Psoas muscle (tissue), 8 donors: Measurements from ENCODE around the gene VIL1. TPM values are rescaled to one million over a fixed set of nuclear protein-coding genes. Genes with fewer than 3 reads are reported as not detected.

Experiments used
- ATAC-seq, 4 donors: fragments of 200-7000 bp; cut with Tn5 transposase; one replicate each; pipeline ENCODE4 v1.9.1; 2020; ENCODE audit warnings: moderate library complexity in 3 of 4, mild to moderate bottlenecking in 2 of 4
- DNase-seq, 2 donors: peaks; one replicate each; pipeline ENCODE4 v3.0.0-alpha.2; 2020
- H3K27ac ChIP-seq: fragments of 200-600 bp; one replicate; pipeline ENCODE4 v1.8.0; 2022
- H3K27me3 ChIP-seq, 3 donors: fragments of 200-600 bp in 1 of 3; one replicate each; pipeline versions ENCODE4 v1.6.1 to v1.8.0; 2013 to 2022; ENCODE audit warnings: low read length in 2 of 3, mild to moderate bottlenecking in 2 of 3, moderate library complexity in 1 of 3; ENCODE audit not compliant: insufficient read depth in 3 of 3
- H3K36me3 ChIP-seq, 2 donors: fragments of 200-600 bp in 1 of 2; one replicate each; pipeline versions ENCODE4 v1.6.1 to v1.8.0; 2013 to 2022; ENCODE audit warnings: low read depth in 1 of 2, mild to moderate bottlenecking in 1 of 2, moderate library complexity in 1 of 2; ENCODE audit not compliant: insufficient read depth in 1 of 2
- H3K4me1 ChIP-seq: fragments of 200-600 bp; one replicate; pipeline ENCODE4 v1.8.0; 2022
- H3K4me3 ChIP-seq: fragments of 200-600 bp; one replicate; pipeline ENCODE4 v1.8.0; 2022; ENCODE audit warnings: mild to moderate bottlenecking
- H3K9me3 ChIP-seq: fragments of 200-600 bp; one replicate; pipeline ENCODE4 v1.8.0; 2022
- CTCF ChIP-seq: fragments of 200-600 bp; IDR thresholded peaks from one replicate; pipeline ENCODE4 v1.8.0; 2022; ENCODE audit warnings: antibody characterized with exemption
- WGBS, 3 donors: extraction: QIAGEN DNeasy Blood & Tissue Kit; methylation state at CpG; one replicate each; pipeline versions ENCODE4 v1.1.6 to v1.1.7; 2013; 5-methylcytosine and 5-hydroxymethylcytosine counted together
- intact Hi-C, 2 donors: fragments of 100-400 bp; cut with DNase I; formaldehyde crosslinking; loops; one replicate each; pipeline versions ENCODE4 v1.11.0 to v1.14.2; 2022
- polyA plus RNA-seq, 3 donors: library from polyadenylated mRNA; stranded (reverse); fragments of 200-250 nt; gene quantifications; one replicate each; pipeline ENCODE4 v1.2.3, GENCODE V29; 2013
- total RNA-seq, 4 donors: library from RNA; stranded (reverse); fragmentation: NEBNext Ultra II Directional in 2 of 4; extraction: Animal tissue kit (Norgen Biotek cat#: 25700) in 2 of 4; gene quantifications; one replicate each; pipeline versions ENCODE4 v1.2.1 to v1.2.4, GENCODE V29; 2021 to 2023
- donor health status: healthy with polysubstance abuse.
- donor health status: DM: no; HTN: no; CAD: no; lungs with moderate emphysema.
- donor health status: Bipolar disorder and iron deficiency.
- donor health status: healthy.
- donor health status: DM: yes; HTN: yes; CAD: no.
- donor health status: DM: no; HTN: no; CAD: no.
- donor health status: DM: no; HTN: no; CAD: no.
- donor health status: DM: yes; HTN: yes; CAD: no.

The VIL1 gene
- total and polyA plus RNA-seq, 7 donors, result 0.08 to 0.10 (median 0.10) TPM; not detected in 4

- H3K27ac ChIP-seq, result no peak overlapping the region
- no peaks in the 10 kb centered on the region for H3K4me1 ChIP-seq
- ATAC-seq, result no peak
- H3K4me3 ChIP-seq, result no peak overlapping the region
- 95 to 97% (median 96%) methylated on average over 10 of the region's 10 CpGs for WGBS, 3 donors
- no peaks in the 10 kb centered on the region for H3K9me3 ChIP-seq
- H3K36me3 ChIP-seq, result peaks cover 0 to 40% of the 10 kb centered on the region in 2 donors
- intact Hi-C loops, result no loop called here
- TF ChIP-seq CTCF, result no peak
- no peaks in the 10 kb centered on the region for H3K27me3 ChIP-seq
- no peak for DNase-seq
Observed at GRCh38 chr2:218500501-218501060, 81.7 kb downstream of the VIL1 start.

- no peaks in the 10 kb centered on the region for H3K27me3 ChIP-seq
- no peak for DNase-seq
- H3K36me3 ChIP-seq, result peaks cover 0 to 33% of the 10 kb centered on the region in 2 donors
- peak overlapping the region; percentile 21 for H3K27ac ChIP-seq
- intact Hi-C loops, result no loop called here
- no peak for TF ChIP-seq CTCF
- no peaks in the 10 kb centered on the region for H3K9me3 ChIP-seq
- ATAC-seq, result no peak
- H3K4me1 ChIP-seq, result no peaks in the 10 kb centered on the region
- WGBS, 3 donors, result 61 to 64% (median 63%) methylated on average over 2 of the region's 2 CpGs
- no peak overlapping the region for H3K4me3 ChIP-seq
Observed at GRCh38 chr2:218501665-218502064, 82.7 kb downstream of the VIL1 start.

Other genes with a start within 250 kb of the VIL1 start
- gene ARPC2, start 201.9 kb upstream of the VIL1 start, total RNA-seq, result 100 to 1,000 TPM; 150 to 218 (median 188) TPM
- 100 to 1,000 TPM; 170 to 274 (median 244) TPM for gene ARPC2, start 201.9 kb upstream of the VIL1 start, polyA plus RNA-seq
- under 1 TPM; 0.24 to 0.74 (median 0.24) TPM for gene GPBAR1, start 158.1 kb upstream of the VIL1 start, total RNA-seq
- under 1 TPM; 0.45 to 0.59 (median 0.56) TPM for gene GPBAR1, start 158.1 kb upstream of the VIL1 start, polyA plus RNA-seq
- gene AAMP, start 149.0 kb upstream of the VIL1 start, total RNA-seq, result 10 to 100 TPM; 52.7 to 70.6 (median 62.5) TPM
- 100 to 1,000 TPM in 2 of 3 donors, 10 to 100 TPM in 1; 73.8 to 120 (median 115) TPM for gene AAMP, start 149.0 kb upstream of the VIL1 start, polyA plus RNA-seq
- gene PNKD, start 148.6 kb upstream of the VIL1 start, total RNA-seq, result 10 to 100 TPM; 31.5 to 54.5 (median 41.0) TPM
- 10 to 100 TPM; 55.6 to 86.9 (median 68.1) TPM for gene PNKD, start 148.6 kb upstream of the VIL1 start, polyA plus RNA-seq
- gene TMBIM1, start 126.6 kb upstream of the VIL1 start, total RNA-seq, result 100 to 1,000 TPM; 152 to 197 (median 157) TPM
- gene TMBIM1, start 126.6 kb upstream of the VIL1 start, polyA plus RNA-seq, result 100 to 1,000 TPM; 167 to 264 (median 228) TPM
- gene CATIP, start 62.3 kb upstream of the VIL1 start, total RNA-seq, result not detected
- gene CATIP, start 62.3 kb upstream of the VIL1 start, polyA plus RNA-seq, result not detected
- 1 to 10 TPM; 2.1 to 3.9 (median 2.8) TPM for gene SLC11A1, start 36.9 kb upstream of the VIL1 start, total RNA-seq
- 1 to 10 TPM in 2 of 3 donors, under 1 TPM in 1; 0.96 to 2.2 (median 1.9) TPM for gene SLC11A1, start 36.9 kb upstream of the VIL1 start, polyA plus RNA-seq
- gene CTDSP1, start 19.3 kb upstream of the VIL1 start, total RNA-seq, result 10 to 100 TPM; 57.2 to 73.0 (median 63.9) TPM
- gene CTDSP1, start 19.3 kb upstream of the VIL1 start, polyA plus RNA-seq, result 10 to 100 TPM; 55.6 to 62.9 (median 57.4) TPM
- gene USP37, start 149.2 kb downstream of the VIL1 start, total RNA-seq, result 10 to 100 TPM in 1 of 4 donors, 1 to 10 TPM in 3; 5.9 to 10.0 (median 7.2) TPM
- 1 to 10 TPM; 2.1 to 6.3 (median 3.4) TPM for gene USP37, start 149.2 kb downstream of the VIL1 start, polyA plus RNA-seq
- gene CNOT9, start 149.7 kb downstream of the VIL1 start, total RNA-seq, result 10 to 100 TPM; 15.9 to 22.9 (median 17.2) TPM
- gene CNOT9, start 149.7 kb downstream of the VIL1 start, polyA plus RNA-seq, result 10 to 100 TPM; 12.3 to 20.6 (median 20.1) TPM
- 10 to 100 TPM; 20.3 to 85.2 (median 43.0) TPM for gene PLCD4, start 188.8 kb downstream of the VIL1 start, total RNA-seq
- gene PLCD4, start 188.8 kb downstream of the VIL1 start, polyA plus RNA-seq, result 10 to 100 TPM in 2 of 3 donors, 1 to 10 TPM in 1; 1.4 to 39.7 (median 15.9) TPM
- gene ZNF142, start 240.5 kb downstream of the VIL1 start, total RNA-seq, result 10 to 100 TPM; 12.0 to 33.5 (median 30.1) TPM
- gene ZNF142, start 240.5 kb downstream of the VIL1 start, polyA plus RNA-seq, result 10 to 100 TPM in 1 of 3 donors, 1 to 10 TPM in 2; 1.8 to 21.9 (median 6.9) TPM
- 10 to 100 TPM; 24.3 to 40.5 (median 26.8) TPM for gene BCS1L, start 240.6 kb downstream of the VIL1 start, total RNA-seq
- 10 to 100 TPM; 13.1 to 50.1 (median 31.4) TPM for gene BCS1L, start 240.6 kb downstream of the VIL1 start, polyA plus RNA-seq